MG63 (cell line): ENCODE results near the gene FRMPD2. TPM values are rescaled to one million over a fixed set of nuclear protein-coding genes. Genes with fewer than 3 reads are reported as not detected.
"Not testable (repeated sequence)": the region's sequence is repeated elsewhere in the genome, so short reads cannot be mapped to it uniquely, and the experiment has no call there.

Experiments
- DNase-seq: peaks from one replicate; pipeline ENCODE4 v3.0.0-alpha.2; 2020
- H3K27me3 ChIP-seq: fragments of 250-450 bp; sonication (Bioruptor Pico); 2 replicates; pipeline ENCODE4 v1.5.1; 2020; ENCODE audit warnings: mild to moderate bottlenecking, moderate library complexity
- H3K36me3 ChIP-seq: fragments of 250-450 bp; sonication (Bioruptor Pico); 2 replicates; pipeline ENCODE4 v1.5.1; 2020; ENCODE audit warnings: mild to moderate bottlenecking, moderate library complexity
- H3K4me3 ChIP-seq: fragments of 250-450 bp; sonication (Bioruptor Pico); 2 replicates; pipeline ENCODE4 v1.5.1; 2020; ENCODE audit warnings: mild to moderate bottlenecking, moderate library complexity
- H3K9me3 ChIP-seq: fragments of 250-450 bp; sonication (Bioruptor Pico); 2 replicates; pipeline ENCODE4 v1.5.1; 2020; ENCODE audit warnings: mild to moderate bottlenecking, moderate library complexity
- total RNA-seq: library from RNA; depleted of rRNA; stranded (reverse); fragments of >200 nt; shearing (Covaris generic); gene quantifications from 2 replicates; pipeline ENCODE4 v1.2.3, GENCODE V29; 2014; ENCODE audit warnings: low replicate concordance

The FRMPD2 gene
- total RNA-seq, 1 experiment from 2014 or later = 1.2 TPM

GRCh38 chr10:48207853-48208252 lies 66.6 kb downstream of the FRMPD2 start:
- Histone ChIP-seq H3K27me3 (no peaks in the 10 kb centered on the region; the same call in 1 of the 2 replicates), H3K9me3 (no peaks in the 10 kb centered on the region), H3K36me3 (no peaks in the 10 kb centered on the region), H3K4me3 (no peak overlapping the region)
- DNase-seq = no peak

DNA sequence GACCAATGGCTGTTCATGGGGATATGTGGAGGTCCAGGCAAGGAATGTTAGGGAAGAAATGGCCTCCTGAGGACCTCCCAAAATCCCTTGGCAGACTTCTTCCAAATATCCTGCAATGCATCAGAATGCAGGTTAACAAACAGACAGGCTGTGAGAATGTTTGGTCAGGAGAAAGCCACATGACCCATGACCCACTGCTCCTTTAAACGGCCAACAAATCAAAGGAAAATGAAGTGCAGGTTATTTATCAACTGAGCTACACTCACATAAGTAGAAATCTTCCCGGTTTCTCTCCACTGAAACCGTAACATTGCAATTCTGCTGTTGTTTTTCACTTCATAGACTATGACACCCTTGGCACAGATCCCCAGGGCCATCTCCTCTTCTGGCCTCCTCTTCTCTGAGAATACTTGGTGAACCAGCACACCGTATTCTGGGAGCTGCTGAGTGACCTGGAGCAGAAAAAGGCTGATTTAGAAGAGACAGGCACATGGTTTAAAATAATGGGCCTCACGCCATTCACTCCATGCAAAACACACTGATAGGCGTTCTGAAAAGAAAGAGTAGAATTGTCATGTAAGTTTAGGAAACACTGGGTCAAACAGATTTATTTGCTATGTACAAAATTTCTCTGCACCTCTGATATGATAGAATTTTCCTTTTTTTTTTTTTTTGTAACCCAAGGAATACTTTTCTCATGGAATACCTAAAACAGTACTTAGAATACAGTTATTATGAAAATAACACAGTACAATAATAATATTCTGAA lies 67.8 kb downstream of the FRMPD2 start:
- Histone ChIP-seq H3K9me3 (no peaks in the 10 kb centered on the region), H3K27me3 (no peaks in the 10 kb centered on the region; the same call in 1 of the 2 replicates), H3K4me3 (no peak overlapping the region), H3K36me3 (no peaks in the 10 kb centered on the region)
- no peak for DNase-seq

GRCh38 chr10:48205918-48206317 lies 68.6 kb downstream of the FRMPD2 start:
- Histone ChIP-seq H3K9me3 (no peaks in the 10 kb centered on the region), H3K36me3 (no peaks in the 10 kb centered on the region), H3K27me3 (no peaks in the 10 kb centered on the region; the same call in 1 of the 2 replicates), H3K4me3 (no peak overlapping the region)
- peak; percentile 14 for DNase-seq

DNA sequence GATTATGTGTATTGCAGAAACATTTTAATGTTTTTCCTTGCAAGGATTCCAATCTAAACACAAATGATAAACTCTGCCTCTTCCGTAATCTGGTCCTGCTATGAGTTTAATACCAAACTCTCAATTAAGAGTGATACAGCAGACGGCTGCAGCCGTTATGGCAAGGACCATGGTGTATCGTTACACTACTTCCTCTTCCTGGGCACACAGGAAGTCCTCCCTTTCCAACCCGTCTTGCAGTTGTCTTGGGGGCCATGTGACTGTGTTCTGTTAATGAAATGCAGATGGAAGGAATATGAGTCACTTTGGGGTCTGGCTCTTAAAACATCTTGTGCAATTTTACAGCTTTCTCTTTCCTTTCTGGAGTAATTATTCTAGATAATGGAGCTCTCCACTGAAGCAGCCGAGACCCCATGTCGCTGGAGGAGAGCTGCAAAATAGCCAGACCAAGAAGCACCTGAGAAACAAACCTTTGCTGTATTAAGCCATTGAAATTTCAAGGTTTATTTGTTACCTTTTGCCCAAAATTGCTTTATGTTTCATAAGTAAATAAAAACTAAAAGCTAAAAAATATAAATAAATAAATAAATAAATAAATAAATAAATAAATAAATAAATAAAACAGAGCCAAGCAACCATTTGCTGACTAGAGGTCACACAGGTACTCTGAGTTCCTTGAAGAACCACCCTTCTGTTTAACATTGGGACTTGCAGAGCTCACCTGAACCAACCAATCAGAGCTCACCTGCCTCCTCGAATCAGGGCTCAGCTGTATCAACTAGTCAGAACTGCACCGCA lies 74.7 kb downstream of the FRMPD2 start:
- Histone ChIP-seq H3K36me3 (no peaks in the 10 kb centered on the region), H3K4me3 (no peak overlapping the region), H3K27me3 (no peaks in the 10 kb centered on the region), H3K9me3 (no peaks in the 10 kb centered on the region)
- DNase-seq = peak; percentile 32

GRCh38 chr10:48197236-48197899 lies 77.1 kb downstream of the FRMPD2 start:
- no peaks in the 10 kb centered on the region for H3K27me3 ChIP-seq
- no peaks in the 10 kb centered on the region for H3K36me3 ChIP-seq
- DNase-seq = no peak
- H3K9me3 ChIP-seq = no peaks in the 10 kb centered on the region
- H3K4me3 ChIP-seq = no peak overlapping the region

DNA sequence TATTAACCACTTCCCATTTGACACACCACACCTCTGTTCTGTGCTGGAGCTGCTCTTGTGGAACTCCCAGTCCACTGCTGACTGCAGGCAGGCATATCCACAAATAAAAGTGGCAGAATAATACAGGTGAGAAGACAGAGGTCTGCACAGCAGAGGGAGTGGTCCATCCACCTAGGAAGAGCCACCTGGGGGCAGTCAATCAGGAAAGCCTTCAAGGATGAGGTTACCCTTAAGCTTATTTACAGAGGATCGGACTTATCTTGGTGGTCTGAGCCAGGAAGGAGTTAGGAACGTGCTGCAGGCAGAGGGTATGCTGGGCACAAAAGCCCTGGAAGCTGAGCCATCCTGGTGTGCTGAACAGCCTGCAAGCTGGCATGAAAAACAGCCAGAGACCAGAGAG lies 78.7 kb downstream of the FRMPD2 start:
- H3K9me3 ChIP-seq = no peaks in the 10 kb centered on the region
- no peak overlapping the region for H3K4me3 ChIP-seq
- DNase-seq = no peak
- no peaks in the 10 kb centered on the region for H3K27me3 ChIP-seq
- no peaks in the 10 kb centered on the region for H3K36me3 ChIP-seq

DNA sequence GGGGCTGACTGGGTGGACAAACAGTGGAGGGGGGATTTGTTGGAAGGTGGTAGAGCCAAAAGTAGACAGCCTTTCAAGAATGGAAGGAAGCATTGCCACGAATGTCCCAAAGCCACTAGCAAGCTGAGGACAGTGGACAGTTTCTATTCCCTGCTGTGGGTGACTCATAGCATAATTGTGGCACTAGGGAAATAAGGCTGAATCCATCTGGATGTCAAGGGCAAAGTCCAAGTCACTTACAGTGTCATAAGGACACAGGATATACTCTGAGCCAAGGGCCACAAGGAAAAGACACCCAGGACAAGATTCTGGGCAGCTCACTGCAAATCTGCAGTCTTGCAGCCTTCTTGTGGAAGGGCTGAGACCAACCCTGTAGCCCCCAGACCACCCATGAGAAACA lies 79.7 kb downstream of the FRMPD2 start:
- DNase-seq = no peak
- Histone ChIP-seq H3K9me3 (no peaks in the 10 kb centered on the region), H3K4me3 (no peak overlapping the region), H3K36me3 (no peaks in the 10 kb centered on the region), H3K27me3 (no peaks in the 10 kb centered on the region)

DNA sequence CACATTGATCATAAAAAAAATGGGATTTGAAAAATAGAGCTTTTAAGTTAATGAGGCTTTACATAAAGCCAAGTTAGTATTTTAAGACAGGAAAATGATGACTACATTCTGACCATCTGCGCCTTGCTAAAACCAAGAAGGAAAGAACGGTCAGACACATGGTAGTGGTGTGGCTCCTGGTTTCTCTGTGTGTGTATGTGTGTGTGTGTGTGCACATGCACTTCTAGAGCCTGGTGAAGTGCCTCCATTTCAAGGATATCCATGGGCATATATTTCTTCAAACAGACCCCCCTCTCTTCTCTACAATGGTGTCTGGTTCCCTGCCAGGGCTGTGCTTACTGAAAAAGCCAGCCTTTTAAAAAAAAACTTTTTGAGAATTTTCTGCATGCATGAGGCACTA lies 80.9 kb downstream of the FRMPD2 start:
- no peak overlapping the region for H3K4me3 ChIP-seq
- H3K9me3 ChIP-seq = no peaks in the 10 kb centered on the region
- H3K27me3 ChIP-seq = no peaks in the 10 kb centered on the region
- no peaks in the 10 kb centered on the region for H3K36me3 ChIP-seq
- DNase-seq = no peak

DNA sequence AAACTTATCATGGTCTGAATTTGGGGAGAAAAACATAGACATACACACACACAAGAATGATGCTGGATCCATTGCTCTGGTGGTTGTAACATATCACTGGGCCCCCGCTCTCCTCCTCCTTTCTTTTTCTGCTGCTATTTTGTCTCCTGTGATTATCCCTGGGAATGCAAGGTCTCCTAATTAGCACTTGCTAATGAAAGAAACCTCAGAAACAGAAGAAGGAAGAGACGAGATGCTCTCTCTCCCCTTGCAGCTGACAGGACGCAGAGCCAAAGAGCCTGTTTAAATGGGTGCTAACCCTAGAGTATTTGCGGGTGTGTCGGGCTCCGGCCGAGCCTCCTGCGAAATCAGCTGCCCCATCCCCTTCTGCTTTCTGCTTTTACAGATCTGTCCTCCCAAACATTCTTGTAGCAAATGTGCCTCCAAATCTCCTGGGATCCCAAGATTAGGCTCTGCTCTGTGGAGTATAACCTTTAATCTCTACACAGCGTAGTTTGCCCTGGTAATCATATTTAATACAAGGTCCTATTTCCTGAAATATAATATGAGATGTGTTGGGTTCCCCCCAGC lies 81.5 kb downstream of the FRMPD2 start:
- Histone ChIP-seq H3K36me3 (no peaks in the 10 kb centered on the region), H3K27me3 (no peaks in the 10 kb centered on the region), H3K9me3 (no peaks in the 10 kb centered on the region), H3K4me3 (no peak overlapping the region)
- no peak for DNase-seq

DNA sequence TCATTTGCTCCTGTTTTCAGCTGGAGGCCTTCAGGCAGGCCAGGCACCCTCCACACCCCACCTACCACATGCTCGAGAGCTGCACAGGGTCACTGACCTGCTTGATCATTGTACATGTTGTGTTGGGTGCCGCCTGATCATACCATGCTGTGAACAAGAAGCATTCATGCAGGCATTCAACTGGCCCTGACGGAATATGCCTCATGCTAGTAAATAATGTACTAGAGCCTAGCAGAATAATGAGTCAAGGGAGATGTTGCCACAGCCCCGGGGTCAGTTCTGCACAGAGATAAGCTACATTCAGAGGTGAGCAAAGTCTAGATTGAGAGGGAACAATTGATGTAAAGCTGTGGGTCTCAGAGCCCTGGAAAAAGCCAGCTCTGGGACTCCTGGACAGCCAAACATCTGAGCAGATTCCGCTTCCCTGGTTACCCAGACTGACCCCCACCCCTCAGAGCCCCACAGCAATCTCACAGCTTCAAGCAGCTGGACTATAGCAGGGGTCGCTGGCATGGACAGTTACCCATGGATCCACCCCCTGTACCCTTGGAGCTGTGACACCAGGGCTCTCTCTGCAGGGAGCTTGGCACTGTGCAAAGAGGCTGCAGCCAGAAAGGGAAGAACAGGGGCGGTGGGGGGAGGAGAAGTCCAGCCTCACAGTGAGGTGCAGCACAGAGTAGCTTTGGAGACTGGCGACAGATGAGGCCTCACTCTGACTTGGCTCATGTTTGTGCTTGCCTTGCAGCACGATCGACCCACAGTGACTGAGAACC lies 86.6 kb downstream of the FRMPD2 start:
- Histone ChIP-seq H3K4me3 (no peak overlapping the region), H3K9me3 (no peaks in the 10 kb centered on the region), H3K27me3 (peaks cover 3% of the 10 kb centered on the region; the same call in 1 of the 2 replicates), H3K36me3 (no peaks in the 10 kb centered on the region)
- DNase-seq = no peak

DNA sequence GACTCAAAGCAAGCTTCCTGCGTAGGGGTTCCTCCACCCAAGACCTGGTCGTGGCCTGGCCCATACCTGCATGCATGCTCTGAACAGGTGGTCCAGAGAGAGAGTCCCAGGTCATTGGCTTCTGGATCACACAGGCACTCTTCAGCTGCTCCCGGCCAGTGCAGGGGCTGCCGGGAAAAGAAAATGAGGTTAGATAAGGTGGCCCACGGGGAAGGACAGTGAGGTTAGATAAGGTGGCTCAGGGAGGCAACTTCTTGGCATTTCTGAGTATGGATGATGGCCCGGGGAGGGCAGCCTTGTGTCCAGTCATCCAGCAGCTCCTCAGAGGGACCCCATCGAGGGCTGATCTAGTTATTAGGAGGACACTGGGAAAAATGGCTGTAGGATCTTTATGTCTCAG lies 87.4 kb downstream of the FRMPD2 start:
- Histone ChIP-seq H3K36me3 (no peaks in the 10 kb centered on the region), H3K27me3 (peaks cover 3% of the 10 kb centered on the region; the same call in 1 of the 2 replicates), H3K4me3 (no peak overlapping the region), H3K9me3 (no peaks in the 10 kb centered on the region)
- DNase-seq = no peak

- not testable (repeated sequence) for H3K27me3 ChIP-seq, H3K9me3 ChIP-seq, H3K4me3 ChIP-seq, H3K36me3 ChIP-seq, DNase-seq
Measured at GRCh38 chr10:48186264-48186804, 88.2 kb downstream of the FRMPD2 start.

- Histone ChIP-seq H3K27me3 (peaks cover 3% of the 10 kb centered on the region; the same call in 1 of the 2 replicates), H3K4me3 (no peak overlapping the region), H3K36me3 (no peaks in the 10 kb centered on the region), H3K9me3 (no peaks in the 10 kb centered on the region)
- no peak for DNase-seq
Measured at GRCh38 chr10:48184224-48184623, 90.3 kb downstream of the FRMPD2 start.

- H3K9me3 ChIP-seq, H3K36me3 ChIP-seq, H3K4me3 ChIP-seq, DNase-seq, H3K27me3 ChIP-seq: not testable (repeated sequence)
Measured at GRCh38 chr10:48172715-48173114, 101.8 kb downstream of the FRMPD2 start.

GRCh38 chr10:48160670-48161069 lies 113.8 kb downstream of the FRMPD2 start:
- H3K27me3 ChIP-seq, H3K4me3 ChIP-seq, H3K36me3 ChIP-seq, DNase-seq, H3K9me3 ChIP-seq: not testable (repeated sequence)

DNA sequence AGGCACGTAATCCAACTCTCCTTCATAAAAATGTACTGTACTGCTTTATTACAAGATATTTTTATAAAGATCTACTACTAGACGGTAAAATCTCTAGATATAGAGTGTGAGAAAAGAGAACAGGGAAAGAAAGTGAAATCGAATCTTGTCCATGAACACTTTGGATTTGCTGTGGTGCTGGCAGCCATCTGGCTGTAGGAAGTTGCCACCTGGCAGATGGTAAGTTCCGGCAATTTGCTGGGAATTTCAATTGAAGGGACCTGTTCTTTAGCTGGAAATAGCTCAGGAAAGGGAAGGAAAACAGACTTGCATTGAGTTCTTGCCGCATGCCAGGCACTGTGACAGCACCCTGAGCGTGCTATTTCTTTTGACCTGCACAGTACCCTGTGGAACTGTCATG lies 114.3 kb downstream of the FRMPD2 start:
- H3K27me3 ChIP-seq, H3K36me3 ChIP-seq, H3K9me3 ChIP-seq, H3K4me3 ChIP-seq, DNase-seq: not testable (repeated sequence)
